Skeletal muscle satellite cell (primary cell): ENCODE results near the gene FRMPD4.

ENCODE experiments used
- H3K27me3 ChIP-seq: 2 replicates; pipeline ENCODE4 v1.7.0; 2013; ENCODE audit warnings: low read length; ENCODE audit not compliant: control insufficient read depth, insufficient read depth
- H3K36me3 ChIP-seq: 2 replicates; pipeline ENCODE4 v1.7.0; 2013; ENCODE audit warnings: mild to moderate bottlenecking, control low read depth, low read length; ENCODE audit not compliant: insufficient read depth
- H3K4me1 ChIP-seq: 2 replicates; pipeline ENCODE4 v1.7.0; 2013; ENCODE audit warnings: low read length; ENCODE audit not compliant: control insufficient read depth, insufficient read depth
- H3K4me2 ChIP-seq: 2 replicates; pipeline ENCODE4 v1.7.0; 2013; ENCODE audit warnings: mild to moderate bottlenecking, low read length
- H3K4me3 ChIP-seq: 2 replicates; pipeline ENCODE4 v1.7.0; 2013; ENCODE audit warnings: low read length
- H3K9ac ChIP-seq: 2 replicates; pipeline ENCODE4 v1.7.0; 2013; ENCODE audit warnings: mild to moderate bottlenecking, low read depth, low read length, moderate library complexity
- H3K9me3 ChIP-seq: replicated peaks from 2 replicates; pipeline ENCODE4 v1.7.0; 2013; ENCODE audit warnings: mild to moderate bottlenecking, control low read depth, low read length

The FRMPD4 gene

GRCh38 chrX:12223650-12224049 lies 85.4 kb downstream of the FRMPD4 start:
- Histone ChIP-seq H3K36me3 (no peaks in the 10 kb centered on the region), H3K9me3 (peaks cover 5% of the 10 kb centered on the region), H3K27me3 (no peaks in the 10 kb centered on the region), H3K4me3 (no peak overlapping the region), H3K9ac (no peak overlapping the region), H3K4me2 (no peak overlapping the region), H3K4me1 (peaks cover 3% of the 10 kb centered on the region)

- Histone ChIP-seq H3K9me3 (peaks cover 5% of the 10 kb centered on the region), H3K4me3 (no peak overlapping the region), H3K27me3 (no peaks in the 10 kb centered on the region), H3K4me1 (peaks cover 3% of the 10 kb centered on the region), H3K9ac (no peak overlapping the region), H3K36me3 (no peaks in the 10 kb centered on the region), H3K4me2 (no peak overlapping the region)
Observed at GRCh38 chrX:12225107-12225506, 86.8 kb downstream of the FRMPD4 start.

DNA sequence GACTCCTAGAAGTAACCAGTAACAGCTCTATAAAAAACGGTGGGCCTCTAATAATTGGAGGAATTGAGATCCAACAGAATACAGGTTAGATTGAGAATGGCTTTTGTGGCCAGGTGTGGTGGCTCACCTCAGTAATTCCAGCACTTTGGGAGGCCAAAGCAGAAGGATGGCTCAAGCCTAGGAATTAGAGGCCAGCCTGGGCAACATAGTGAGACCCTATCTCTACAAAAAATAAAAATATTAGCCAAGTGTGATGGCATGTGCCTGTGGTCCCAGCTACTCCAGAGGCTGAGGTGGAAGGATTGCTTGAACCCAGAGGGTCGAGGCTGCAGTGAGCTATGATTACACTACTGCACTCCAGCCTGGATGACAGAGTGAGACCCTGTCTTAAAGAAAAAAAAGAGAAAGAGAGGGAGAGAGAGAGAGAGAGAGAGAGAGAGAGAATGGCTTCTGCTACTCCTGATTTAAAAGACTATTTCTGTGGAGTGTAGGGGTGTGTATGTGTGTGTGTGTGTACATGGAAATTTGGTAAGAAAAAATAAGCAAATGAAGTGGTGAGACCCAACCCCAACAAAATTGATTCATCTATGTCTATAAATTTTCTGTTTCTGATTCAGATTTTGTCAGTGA lies 89.3 kb downstream of the FRMPD4 start:
- Histone ChIP-seq H3K27me3 (no peaks in the 10 kb centered on the region), H3K4me3 (no peak overlapping the region), H3K9me3 (peaks cover 5% of the 10 kb centered on the region), H3K4me1 (peaks cover 3% of the 10 kb centered on the region), H3K9ac (no peak overlapping the region), H3K4me2 (no peak overlapping the region), H3K36me3 (no peaks in the 10 kb centered on the region)

- H3K9ac ChIP-seq, result no peak overlapping the region
- no peaks in the 10 kb centered on the region for H3K27me3 ChIP-seq
- no peak overlapping the region for H3K4me2 ChIP-seq
- no peak overlapping the region for H3K4me3 ChIP-seq
- no peaks in the 10 kb centered on the region for H3K9me3 ChIP-seq
- H3K36me3 ChIP-seq, result no peaks in the 10 kb centered on the region
- peaks cover 2% of the 10 kb centered on the region for H3K4me1 ChIP-seq
Observed at GRCh38 chrX:12228862-12229261, 90.6 kb downstream of the FRMPD4 start.

GRCh38 chrX:12229986-12230385 lies 91.7 kb downstream of the FRMPD4 start:
- Histone ChIP-seq H3K27me3 (no peaks in the 10 kb centered on the region), H3K36me3 (no peaks in the 10 kb centered on the region), H3K4me1 (no peaks in the 10 kb centered on the region), H3K4me2 (no peak overlapping the region), H3K9ac (no peak overlapping the region), H3K4me3 (no peak overlapping the region), H3K9me3 (no peaks in the 10 kb centered on the region)

DNA sequence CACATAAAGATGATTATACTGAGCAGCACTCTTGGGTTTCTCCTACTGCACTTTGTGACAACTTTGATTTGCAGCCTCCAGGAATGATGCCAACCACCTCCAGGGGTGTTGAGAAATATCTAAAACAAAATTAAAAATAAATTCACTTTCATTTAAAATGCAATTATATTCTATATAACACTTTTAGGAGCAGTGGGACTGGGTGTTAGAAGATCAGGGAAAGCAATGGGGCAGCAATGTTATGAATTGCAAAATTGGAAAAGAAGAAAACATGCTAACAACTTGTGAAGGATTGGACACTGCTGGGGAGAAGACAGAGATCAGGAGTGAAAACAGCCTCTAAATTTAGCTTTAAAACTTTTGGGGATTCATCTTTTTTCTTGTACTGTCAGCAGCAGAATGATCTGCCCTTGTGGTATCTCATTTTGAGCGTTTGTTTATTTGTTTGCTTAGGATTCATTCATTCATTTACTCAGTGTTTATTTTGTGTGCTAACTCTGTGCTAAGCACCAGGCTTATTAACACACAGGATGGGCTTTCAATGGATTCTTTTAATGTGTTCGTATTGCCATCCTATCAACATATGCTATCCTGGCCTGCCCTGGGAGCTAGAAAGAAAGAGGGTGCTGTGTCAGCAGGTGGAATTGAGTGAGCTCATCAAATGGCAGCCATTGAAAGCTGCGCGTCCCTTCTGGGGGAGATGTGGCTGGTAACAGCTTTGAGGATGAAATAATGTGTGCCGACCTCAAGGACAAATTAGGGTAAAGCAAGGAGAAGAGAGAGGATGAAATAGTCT lies 96.5 kb downstream of the FRMPD4 start:
- H3K27me3 ChIP-seq, result no peaks in the 10 kb centered on the region
- no peaks in the 10 kb centered on the region for H3K9me3 ChIP-seq
- H3K9ac ChIP-seq, result no peak overlapping the region
- no peaks in the 10 kb centered on the region for H3K4me1 ChIP-seq
- no peaks in the 10 kb centered on the region for H3K36me3 ChIP-seq
- H3K4me3 ChIP-seq, result no peak overlapping the region
- no peak overlapping the region for H3K4me2 ChIP-seq

DNA sequence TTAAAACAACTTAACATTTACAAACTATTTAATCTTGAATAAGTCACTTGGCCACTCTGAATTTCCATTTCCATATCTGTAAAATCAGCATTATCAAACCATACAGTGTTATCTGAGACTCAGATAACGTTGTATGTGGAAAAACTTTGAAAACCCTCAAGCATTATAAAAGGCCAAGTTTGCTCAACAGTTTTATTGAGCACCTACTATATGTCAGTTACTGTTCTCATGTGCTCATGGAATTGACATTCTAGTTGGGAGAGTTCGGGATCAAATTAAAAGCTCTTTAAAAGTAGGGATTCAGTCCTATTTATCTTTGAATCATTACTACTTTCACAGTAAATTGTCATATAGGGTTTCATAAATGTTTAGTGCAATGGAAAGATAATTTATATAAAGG lies 97.9 kb downstream of the FRMPD4 start:
- no peaks in the 10 kb centered on the region for H3K27me3 ChIP-seq
- H3K36me3 ChIP-seq, result no peaks in the 10 kb centered on the region
- no peak overlapping the region for H3K9ac ChIP-seq
- H3K4me1 ChIP-seq, result peaks cover 7% of the 10 kb centered on the region
- H3K4me3 ChIP-seq, result no peak overlapping the region
- H3K9me3 ChIP-seq, result no peaks in the 10 kb centered on the region
- no peak overlapping the region for H3K4me2 ChIP-seq

GRCh38 chrX:12237131-12237530 lies 98.9 kb downstream of the FRMPD4 start:
- no peaks in the 10 kb centered on the region for H3K27me3 ChIP-seq
- H3K36me3 ChIP-seq, result no peaks in the 10 kb centered on the region
- H3K4me2 ChIP-seq, result no peak overlapping the region
- H3K4me3 ChIP-seq, result no peak overlapping the region
- H3K4me1 ChIP-seq, result peaks cover 10% of the 10 kb centered on the region
- H3K9me3 ChIP-seq, result no peaks in the 10 kb centered on the region
- H3K9ac ChIP-seq, result no peak overlapping the region

- Histone ChIP-seq H3K36me3 (no peaks in the 10 kb centered on the region), H3K4me3 (no peak overlapping the region), H3K9ac (no peak overlapping the region), H3K9me3 (no peaks in the 10 kb centered on the region), H3K4me2 (no peak overlapping the region), H3K4me1 (peaks cover 10% of the 10 kb centered on the region), H3K27me3 (no peaks in the 10 kb centered on the region)
Observed at GRCh38 chrX:12237771-12238170, 99.5 kb downstream of the FRMPD4 start.

- Histone ChIP-seq H3K4me2 (no peak overlapping the region), H3K4me1 (peaks cover 10% of the 10 kb centered on the region), H3K4me3 (no peak overlapping the region), H3K9ac (no peak overlapping the region), H3K27me3 (no peaks in the 10 kb centered on the region), H3K9me3 (no peaks in the 10 kb centered on the region), H3K36me3 (no peaks in the 10 kb centered on the region)
Observed at GRCh38 chrX:12239356-12240082, 101.2 kb downstream of the FRMPD4 start.

GRCh38 chrX:12240491-12240890 lies 102.2 kb downstream of the FRMPD4 start:
- Histone ChIP-seq H3K27me3 (no peaks in the 10 kb centered on the region), H3K4me1 (peaks cover 19% of the 10 kb centered on the region), H3K4me3 (no peak overlapping the region), H3K9me3 (no peaks in the 10 kb centered on the region), H3K36me3 (no peaks in the 10 kb centered on the region), H3K9ac (no peak overlapping the region), H3K4me2 (no peak overlapping the region)
